ENCODE data around the gene HELQ. TPM values are rescaled to one million over a fixed set of nuclear protein-coding genes. Genes with fewer than 3 reads are reported as not detected.
A peak's percentile ranks its signal among the peaks of the same experiment; 100 is the strongest.

The HELQ gene
- total and polyA plus RNA-seq, 9 of the 15 experiments (the other 6 are each of a cell fraction or from before 2014, with no cell fraction given), result 3.5 to 15.2 (median 11.9) TPM

GRCh38 chr4:83387476-83388312 is 67.9 kb downstream of the HELQ start (continued):
- TF ChIP-seq CTBP1 (IDR thresholded peaks at IDR 0.05; ENCODE audit: borderline replicate concordance), result no peak
- no peak for TF ChIP-seq DNMT1 (IDR thresholded peaks at IDR 0.05)
- TF ChIP-seq CSDE1 (IDR thresholded peaks at IDR 0.05), result no peak
- no peak for TF ChIP-seq ZNF239 (CRISPR knock-in tag; IDR thresholded peaks at IDR 0.05)
- no peak for TF ChIP-seq ZNF263 (CRISPR knock-in tag; IDR thresholded peaks at IDR 0.05; ENCODE audit: borderline replicate concordance)
- TF ChIP-seq MCM7 (IDR thresholded peaks at IDR 0.05), result no peak
- no peak for TF ChIP-seq NR2C2 (CRISPR knock-in tag; IDR thresholded peaks at IDR 0.05)
- 0 out of 2 replicates have a peak, but pooled peaks have one; percentile 52 for TF ChIP-seq NR2C2 (tag; IDR thresholded peaks at IDR 0.05)
- no peak for TF ChIP-seq CCAR2 (IDR thresholded peaks at IDR 0.05; ENCODE audit: low read depth, low read length)
- no peak for TF ChIP-seq EWSR1 (IDR thresholded peaks at IDR 0.05; ENCODE audit: borderline replicate concordance, low read depth, partially characterized antibody)
- TF ChIP-seq HDAC3 (IDR thresholded peaks at IDR 0.05; ENCODE audit: borderline replicate concordance, partially characterized antibody), result no peak

GRCh38 chr4:83387012-83387411 is 68.6 kb downstream of the HELQ start:
- no peak overlapping the region for H2AFZ ChIP-seq (ENCODE audit: low read depth, low read length)
- ChIA-PET CTCF (ENCODE audit: low intra/inter-chr PET ratio) (no interaction called here), POLR2A (interaction anchor here (1.5 kb wide), 1 partner anchor 8 kb away, joined by 6 read pairs; no protein-coding TSS in a partner anchor)
- no peaks in the 10 kb centered on the region for H3K9me3 ChIP-seq (replicated peaks; ENCODE audit: control insufficient read depth, insufficient read depth, low read depth, low read length)
- 41% methylated on average over 3 of the region's 3 CpGs for WGBS (ENCODE audit: insufficient coverage, low coverage, missing lambda C conversion rate)
- H3K27me3 ChIP-seq (ENCODE audit: control insufficient read depth in 2 of 2, insufficient read depth in 2 of 2, low read length in 2 of 2), result 0 out of 5 replicates have a peak, but pooled peaks cover 0 to 4% of the 10 kb centered on the region in 2 experiments
- no peak for DNase-seq (ENCODE audit: extremely low read depth in 1 of 4, low spot score in 3 of 4)
- no peaks in the 10 kb centered on the region for H3K79me2 ChIP-seq (ENCODE audit: control insufficient read depth, insufficient read depth, low read length)
- no peak overlapping the region for H3K4me3 ChIP-seq
- no peaks in the 10 kb centered on the region for H4K20me1 ChIP-seq (replicated peaks; ENCODE audit: control insufficient read depth, insufficient read depth, low read length)
- ATAC-seq, result no peak
- no peaks in the 10 kb centered on the region for H3K4me1 ChIP-seq (replicated peaks in 1 of 2; ENCODE audit: control insufficient read depth in 2 of 2, insufficient read depth in 2 of 2, low read length in 2 of 2)
- in situ Hi-C loops (cut with MboI), result no loop called here
- BruUV-seq (replicated peaks), result no TSS peak
- no peaks in the 10 kb centered on the region for H3K36me3 ChIP-seq (ENCODE audit: control insufficient read depth, insufficient read depth, low read length)
- H3K27ac ChIP-seq (ENCODE audit: extremely low read depth, low read depth, low read length), result no peak overlapping the region
- no peaks in the 10 kb centered on the region for H3K9me1 ChIP-seq (ENCODE audit: control insufficient read depth, insufficient read depth, low read length)
- H3K9ac ChIP-seq (ENCODE audit: insufficient read depth in 1 of 2, low read depth in 2 of 2, low read length in 2 of 2), result no peak overlapping the region
- H3K4me2 ChIP-seq (ENCODE audit: insufficient read depth, low read length), result no peak overlapping the region
- FAIRE-seq, result no peak
- intact Hi-C loops (cut with micrococcal nuclease), result no loop called here
- TF ChIP-seq ELF1 (tag; IDR thresholded peaks at IDR 0.05) (no peak), BRD4 (IDR thresholded peaks at IDR 0.05) (no peak), ZNF311 (CRISPR knock-in tag; IDR thresholded peaks at IDR 0.05) (no peak), RUNX1 (IDR thresholded peaks at IDR 0.05; ENCODE audit: low read depth) (no peak), ZNF24 (IDR thresholded peaks at IDR 0.05) (no peak), MCM5 (IDR thresholded peaks at IDR 0.05; ENCODE audit: low read depth) (no peak), FOXP1 (CRISPR knock-in tag; IDR thresholded peaks at IDR 0.05) (no peak), ZNF778 (CRISPR knock-in tag; IDR thresholded peaks at IDR 0.05) (no peak), ZC3H8 (IDR thresholded peaks at IDR 0.05) (no peak), CREB3 (tag; conservative IDR thresholded peaks at IDR 0.05; ENCODE audit: low read depth) (no peak), ZNF274 (IDR thresholded peaks at IDR 0.05; ENCODE audit: borderline replicate concordance, low read depth, low read length) (no peak), SRSF3 (IDR thresholded peaks at IDR 0.05; ENCODE audit: insufficient read depth, low read length) (no peak), ZNF57 (CRISPR knock-in tag; IDR thresholded peaks at IDR 0.05) (no peak)

Measured in K562 (cell line).